Measurements from ENCODE around the gene EBF3.

EBF3 gene

GRCh38 chr10:129936266-129936922, 27.7 kb downstream of the EBF3 start:
- no peak overlapping the region for H3K4me3 ChIP-seq (ENCODE audit: low read depth, low read length)
- in situ Hi-C loops (cut with HindIII; ENCODE audit: low sequenced_read_pairs): no loop called here
- DNase-seq (ENCODE audit: low read depth, low spot score): no peak
- TF ChIP-seq CTCF (IDR thresholded peaks at IDR 0.05; ENCODE audit: low read depth, low read length): no peak

DNA sequence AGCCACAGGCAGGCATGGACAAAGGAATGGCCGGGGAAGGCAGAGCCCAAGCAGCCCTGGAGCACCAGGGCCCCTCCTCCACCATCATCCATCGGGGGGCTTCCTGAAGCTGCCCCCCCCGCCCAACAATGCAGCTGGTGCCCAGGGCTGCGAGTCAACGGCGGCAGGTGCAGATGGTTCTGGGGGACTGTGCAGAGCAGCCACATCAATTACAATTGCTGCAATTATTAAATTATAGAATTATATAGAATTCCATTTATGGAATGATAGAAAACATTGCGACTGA, 28.3 kb downstream of the EBF3 start:
- in situ Hi-C loops (cut with HindIII; ENCODE audit: low sequenced_read_pairs): no loop called here
- H3K4me3 ChIP-seq (ENCODE audit: low read depth, low read length): no peak overlapping the region
- no peak for TF ChIP-seq CTCF (IDR thresholded peaks at IDR 0.05; ENCODE audit: low read depth, low read length)
- DNase-seq (ENCODE audit: low read depth, low spot score): no peak

- H3K4me3 ChIP-seq (ENCODE audit: low read depth, low read length): no peak overlapping the region
- in situ Hi-C loops (cut with HindIII; ENCODE audit: low sequenced_read_pairs): no loop called here
- no peak for TF ChIP-seq CTCF (IDR thresholded peaks at IDR 0.05; ENCODE audit: low read depth, low read length)
- no peak for DNase-seq (ENCODE audit: low read depth, low spot score)
Measured at GRCh38 chr10:129935102-129935866, 28.8 kb downstream of the EBF3 start.

DNA sequence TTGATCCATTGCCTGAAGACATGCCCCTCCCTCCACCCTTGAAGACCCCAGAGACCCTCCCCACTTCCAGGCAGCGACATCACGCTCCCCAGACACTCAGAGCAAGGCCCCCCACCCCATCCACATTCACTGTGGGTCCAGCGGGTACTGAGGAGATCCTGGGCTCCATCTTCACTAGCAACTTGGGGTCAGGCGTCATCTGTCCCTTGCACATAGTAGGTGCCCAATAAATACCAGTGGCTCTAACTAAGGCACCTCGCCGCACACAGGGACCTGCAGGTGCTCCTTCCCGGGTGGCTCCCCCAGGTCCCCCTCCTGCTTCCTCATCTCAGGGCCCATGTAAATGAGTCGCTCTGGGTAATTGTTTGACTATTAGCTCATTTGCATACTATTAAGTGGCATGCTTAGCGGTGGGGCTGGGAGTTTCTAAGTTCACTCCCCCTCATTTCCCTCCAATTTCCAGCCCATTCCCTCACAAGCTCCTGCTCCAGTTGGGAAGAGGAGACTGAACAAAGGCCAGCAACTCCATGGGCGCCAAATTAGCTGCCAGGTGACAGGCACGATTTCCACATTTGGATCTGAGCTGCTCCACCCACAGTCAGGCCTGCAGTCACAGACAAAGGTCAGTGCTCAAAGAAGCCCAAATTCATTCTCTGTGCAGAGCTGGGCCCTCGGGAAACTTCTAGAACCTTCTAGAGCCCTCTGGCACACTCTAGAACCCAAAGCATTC, 29.7 kb downstream of the EBF3 start:
- in situ Hi-C loops (cut with HindIII; ENCODE audit: low sequenced_read_pairs): no loop called here
- no peak for TF ChIP-seq CTCF (IDR thresholded peaks at IDR 0.05; ENCODE audit: low read depth, low read length)
- no peak for DNase-seq (ENCODE audit: low read depth, low spot score)
- H3K4me3 ChIP-seq (ENCODE audit: low read depth, low read length): no peak overlapping the region

- H3K4me3 ChIP-seq (ENCODE audit: low read depth, low read length): no peak overlapping the region
- DNase-seq (ENCODE audit: low read depth, low spot score): no peak
- in situ Hi-C loops (cut with HindIII; ENCODE audit: low sequenced_read_pairs): no loop called here
- TF ChIP-seq CTCF (IDR thresholded peaks at IDR 0.05; ENCODE audit: low read depth, low read length): no peak
Measured at GRCh38 chr10:129933456-129934092, 30.5 kb downstream of the EBF3 start.

DNA sequence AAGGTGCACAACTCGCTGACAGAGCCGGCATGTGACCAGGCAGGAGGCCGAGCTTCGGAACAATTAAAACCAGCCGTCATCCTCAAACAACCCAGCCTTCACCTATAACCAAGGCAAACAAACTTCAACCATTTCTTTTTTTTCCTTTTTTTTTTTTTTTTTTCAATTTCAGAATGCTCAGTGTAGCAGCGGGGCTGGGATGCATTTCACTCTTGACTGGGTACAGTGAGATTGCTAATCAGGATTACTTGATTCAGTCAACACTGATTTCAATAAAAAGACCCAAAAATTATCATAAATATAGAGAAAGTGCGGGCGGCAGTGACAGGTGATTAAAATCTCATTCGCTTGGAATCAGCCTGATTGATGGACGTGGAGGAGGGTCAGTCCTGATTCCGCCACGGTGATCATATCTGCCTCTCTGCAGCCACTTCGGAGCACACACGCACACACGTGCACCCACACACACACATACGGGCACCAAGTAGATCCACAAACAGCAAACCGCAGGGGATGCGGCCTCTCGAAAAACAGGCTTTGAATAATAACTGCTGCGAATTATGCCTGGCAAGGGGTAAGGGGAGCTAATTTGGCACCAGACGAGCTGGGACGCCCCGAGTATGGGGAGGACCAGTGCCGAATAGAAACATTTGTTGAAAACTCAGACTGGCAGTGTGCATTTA, 31.2 kb downstream of the EBF3 start:
- no peak for DNase-seq (ENCODE audit: low read depth, low spot score)
- no peak for TF ChIP-seq CTCF (IDR thresholded peaks at IDR 0.05; ENCODE audit: low read depth, low read length)
- H3K4me3 ChIP-seq (ENCODE audit: low read depth, low read length): no peak overlapping the region
- in situ Hi-C loops (cut with HindIII; ENCODE audit: low sequenced_read_pairs): no loop called here

Data from astrocyte of the spinal cord (primary cell).